Amniotic epithelial cell (primary cell): Measurements from ENCODE around the gene PLAC8.
A peak's percentile ranks its signal among the peaks of the same experiment; 100 is the strongest.
"Not testable (repeated sequence)": the region's sequence is repeated elsewhere in the genome, so short reads cannot be mapped to it uniquely, and the experiment has no call there.

Experiments
- DNase-seq: peaks from one replicate; pipeline ENCODE4 v3.0.0-alpha.2; 2010; ENCODE audit warnings: low read depth

PLAC8 gene

GRCh38 chr4:83114576-83114975 is at the start of gene PLAC8:
Gene PLAC8 (minus strand): TSS chr4:83114729. CDS start chr4:83107921, 6,808 bp downstream.
- DNase-seq = peak; percentile 59

GRCh38 chr4:83153417-83153816 is 38.9 kb upstream of the PLAC8 start:
- DNase-seq = no peak

- DNase-seq = no peak
Observed at GRCh38 chr4:83152746-83153145, 38.2 kb upstream of the PLAC8 start.

GRCh38 chr4:83151651-83152050 is 37.1 kb upstream of the PLAC8 start:
- DNase-seq = no peak

GRCh38 chr4:83150653-83151330 is 36.3 kb upstream of the PLAC8 start:
- DNase-seq = peak; percentile 28

- DNase-seq = no peak
Observed at GRCh38 chr4:83149865-83150652, 35.5 kb upstream of the PLAC8 start.

- no peak for DNase-seq
Observed at GRCh38 chr4:83146841-83147240, 32.3 kb upstream of the PLAC8 start.

GRCh38 chr4:83145776-83146175 is 31.2 kb upstream of the PLAC8 start:
- DNase-seq = not testable (repeated sequence)

- DNase-seq = no peak
Observed at GRCh38 chr4:83139514-83140156, 25.1 kb upstream of the PLAC8 start.

GRCh38 chr4:83138946-83139345 is 24.4 kb upstream of the PLAC8 start:
- no peak for DNase-seq

GRCh38 chr4:83132065-83132464 is 17.5 kb upstream of the PLAC8 start:
- DNase-seq = no peak

- no peak for DNase-seq
Observed at GRCh38 chr4:83129264-83129663, 14.7 kb upstream of the PLAC8 start.

- DNase-seq = peak; percentile 99
Observed at GRCh38 chr4:83128240-83128929, 13.9 kb upstream of the PLAC8 start.

- no peak for DNase-seq
Observed at GRCh38 chr4:83125738-83126141, 11.2 kb upstream of the PLAC8 start.

GRCh38 chr4:83124111-83124780 is 9.7 kb upstream of the PLAC8 start:
- DNase-seq = no peak

GRCh38 chr4:83121246-83121645 is 6.7 kb upstream of the PLAC8 start:
- no peak for DNase-seq

GRCh38 chr4:83118869-83119268 is 4.3 kb upstream of the PLAC8 start:
- DNase-seq = peak; percentile 41

GRCh38 chr4:83115656-83116285 is 1.2 kb upstream of the PLAC8 start:
- no peak for DNase-seq

GRCh38 chr4:83115000-83115399 is 471 bp upstream of the PLAC8 start:
- DNase-seq = peak; percentile 66

GRCh38 chr4:83113429-83113786 is 1.1 kb downstream of the PLAC8 start:
- peak; percentile 44 for DNase-seq

GRCh38 chr4:83112678-83113428 is 1.7 kb downstream of the PLAC8 start:
- peak; percentile 72 for DNase-seq
